Middle frontal gyrus (tissue), 1 donor: ENCODE measurements around the gene CYB561.

Experiments
- DNase-seq: peaks from one replicate; pipeline ENCODE4 v3.0.0-alpha.2; 2015; ENCODE audit warnings: low spot score; ENCODE audit errors: extremely low spot score

Gene CYB561

DNA sequence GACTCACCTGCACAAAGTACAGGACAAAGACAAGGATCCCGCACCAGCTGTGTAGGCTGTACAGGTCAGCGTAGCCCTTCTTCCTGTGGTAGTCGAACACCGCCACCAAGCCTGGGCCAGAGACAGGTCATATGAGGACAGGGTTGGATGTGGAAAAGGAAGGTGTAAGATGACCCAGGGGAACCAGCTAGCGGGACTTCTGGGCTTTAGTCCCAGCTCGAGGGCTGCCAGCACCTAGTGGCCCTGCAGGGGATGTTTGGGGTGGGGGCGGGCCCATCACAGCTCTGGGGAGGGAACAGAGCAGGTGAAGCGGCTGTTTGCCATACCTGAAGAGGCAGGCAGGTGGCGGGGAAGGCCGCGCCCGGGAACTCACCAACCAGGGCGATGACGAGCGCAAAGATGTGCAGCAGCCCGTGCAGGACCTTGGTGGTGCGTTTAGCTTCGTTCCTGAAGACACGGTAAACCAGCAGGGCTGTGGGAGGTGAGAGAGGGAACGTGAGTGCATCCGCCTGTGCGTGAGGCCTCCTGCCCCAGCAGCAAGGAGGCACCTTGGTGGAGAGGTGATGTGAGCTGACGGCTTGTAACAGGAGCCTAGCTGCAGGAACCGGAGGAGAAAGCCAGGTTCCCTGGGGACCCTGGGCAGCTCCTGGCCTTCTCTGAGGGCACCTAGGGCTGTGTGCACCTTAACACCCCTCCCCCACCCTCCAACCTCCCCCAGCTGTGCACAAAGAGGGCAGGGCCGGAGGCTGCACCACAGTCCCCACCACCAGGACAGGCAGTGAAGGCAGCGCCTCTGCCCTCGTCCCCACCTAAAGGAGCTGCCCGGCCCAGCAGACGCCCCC is 10.2 kb downstream of the CYB561 start:
- DNase-seq = no peak

GRCh38 chr17:63434951-63435571 is 11.0 kb downstream of the CYB561 start:
- peak; percentile 70 for DNase-seq

DNA sequence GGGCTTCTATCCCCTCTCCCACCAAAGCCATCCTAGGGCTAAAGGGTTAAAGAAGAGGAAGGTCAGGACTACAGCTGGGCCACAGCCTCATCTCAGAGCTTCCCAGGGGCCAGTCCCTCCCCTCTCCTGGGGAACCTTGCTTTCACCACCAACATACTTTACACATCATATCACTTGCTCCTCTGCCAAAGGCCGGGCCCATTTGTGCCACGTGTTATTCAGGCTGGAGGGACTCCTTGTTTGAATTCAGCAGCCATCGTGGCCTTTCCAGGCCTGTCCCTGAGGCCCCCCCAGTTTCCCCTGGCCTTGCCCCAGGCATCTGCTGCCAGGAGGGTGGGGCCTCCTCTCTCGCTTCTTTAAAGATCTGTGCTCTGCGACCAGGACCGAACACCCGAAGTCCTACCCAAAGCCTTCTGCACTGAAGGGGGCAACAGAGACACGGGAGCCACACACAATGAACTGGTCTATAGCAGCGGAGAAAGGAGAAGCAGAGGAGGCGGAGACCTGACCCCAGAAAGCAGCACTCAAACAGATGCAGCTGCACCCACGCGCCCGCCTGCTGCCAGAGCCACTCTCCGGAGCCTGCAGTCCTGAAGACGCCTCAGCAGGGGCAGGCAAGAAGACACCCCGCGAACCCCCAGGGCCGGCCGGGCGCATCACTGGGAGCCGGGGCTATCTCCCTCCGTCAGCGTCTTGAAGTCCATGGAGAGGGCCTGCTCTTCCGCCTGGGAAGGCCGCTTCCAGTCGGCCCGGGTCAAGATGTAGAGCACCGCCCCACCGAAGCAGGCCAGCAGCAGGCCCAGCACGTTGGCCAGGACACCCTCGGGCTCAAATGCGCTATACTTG is 12.1 kb downstream of the CYB561 start:
- no peak for DNase-seq

GRCh38 chr17:63431939-63432804 is 13.9 kb downstream of the CYB561 start:
- DNase-seq = no peak

DNA sequence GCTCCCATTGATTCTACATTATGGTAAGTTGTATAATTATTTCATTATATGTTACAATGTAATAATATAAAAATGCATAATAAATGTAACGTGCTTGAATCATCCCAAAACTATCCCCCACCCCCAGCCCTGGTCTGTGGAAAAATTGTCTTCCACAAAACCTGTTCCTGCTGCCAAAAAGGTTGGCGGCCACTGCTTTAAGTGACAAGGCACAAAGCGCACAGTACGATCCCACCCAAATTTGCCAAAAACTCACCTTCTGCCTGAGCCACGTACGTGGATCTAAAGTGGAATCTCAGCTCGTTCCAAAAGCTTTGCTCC is 14.5 kb downstream of the CYB561 start:
- DNase-seq = no peak

GRCh38 chr17:63430223-63430622 is 15.9 kb downstream of the CYB561 start:
- no peak for DNase-seq

- DNase-seq = no peak
Measured at GRCh38 chr17:63429766-63430165, 16.3 kb downstream of the CYB561 start.

- DNase-seq = no peak
Measured at GRCh38 chr17:63426917-63427308, 19.2 kb downstream of the CYB561 start.

GRCh38 chr17:63426041-63426916 is 19.8 kb downstream of the CYB561 start:
- DNase-seq = no peak

DNA sequence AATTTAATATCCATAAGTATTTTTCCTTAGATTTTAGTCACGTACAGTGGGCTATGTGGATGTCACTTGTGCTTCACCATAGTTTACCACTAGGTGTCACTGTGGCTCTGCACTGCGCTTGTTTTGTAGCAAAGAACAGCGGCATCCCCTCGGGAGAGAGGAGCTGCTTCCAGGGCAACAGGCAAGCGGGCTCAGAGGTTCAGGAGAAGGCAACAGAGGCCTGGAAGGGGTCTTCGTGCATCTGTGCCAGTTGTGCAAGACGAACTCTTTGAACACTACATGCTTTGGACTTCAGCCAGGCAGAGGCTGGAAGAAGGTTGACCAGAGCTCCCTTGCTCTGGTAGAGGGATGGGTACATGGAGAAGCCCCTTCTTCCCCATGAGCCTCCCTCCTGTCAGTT is 20.6 kb downstream of the CYB561 start:
- peak; percentile 73 for DNase-seq

DNA sequence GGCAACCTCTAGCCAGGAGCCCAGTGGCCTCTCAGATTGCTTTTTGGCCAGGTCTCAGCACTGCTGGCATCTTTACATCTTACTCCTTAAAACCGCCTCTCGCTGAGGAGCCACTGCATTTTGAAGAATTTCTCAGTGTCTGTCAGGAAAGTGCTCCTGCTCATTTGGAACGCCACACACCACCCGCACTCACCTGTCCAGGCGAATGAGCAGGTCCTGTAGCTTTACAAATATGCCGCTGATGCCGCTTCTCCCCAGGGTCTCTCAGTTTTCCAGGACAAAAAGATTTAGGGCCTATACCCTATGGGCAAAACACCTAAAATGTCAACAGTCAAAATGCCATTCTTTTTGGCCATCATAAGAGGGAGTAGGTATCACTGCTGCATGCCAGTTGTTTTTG is 22.1 kb downstream of the CYB561 start:
- no peak for DNase-seq

GRCh38 chr17:63423251-63423950 is 22.7 kb downstream of the CYB561 start:
- DNase-seq = no peak

DNA sequence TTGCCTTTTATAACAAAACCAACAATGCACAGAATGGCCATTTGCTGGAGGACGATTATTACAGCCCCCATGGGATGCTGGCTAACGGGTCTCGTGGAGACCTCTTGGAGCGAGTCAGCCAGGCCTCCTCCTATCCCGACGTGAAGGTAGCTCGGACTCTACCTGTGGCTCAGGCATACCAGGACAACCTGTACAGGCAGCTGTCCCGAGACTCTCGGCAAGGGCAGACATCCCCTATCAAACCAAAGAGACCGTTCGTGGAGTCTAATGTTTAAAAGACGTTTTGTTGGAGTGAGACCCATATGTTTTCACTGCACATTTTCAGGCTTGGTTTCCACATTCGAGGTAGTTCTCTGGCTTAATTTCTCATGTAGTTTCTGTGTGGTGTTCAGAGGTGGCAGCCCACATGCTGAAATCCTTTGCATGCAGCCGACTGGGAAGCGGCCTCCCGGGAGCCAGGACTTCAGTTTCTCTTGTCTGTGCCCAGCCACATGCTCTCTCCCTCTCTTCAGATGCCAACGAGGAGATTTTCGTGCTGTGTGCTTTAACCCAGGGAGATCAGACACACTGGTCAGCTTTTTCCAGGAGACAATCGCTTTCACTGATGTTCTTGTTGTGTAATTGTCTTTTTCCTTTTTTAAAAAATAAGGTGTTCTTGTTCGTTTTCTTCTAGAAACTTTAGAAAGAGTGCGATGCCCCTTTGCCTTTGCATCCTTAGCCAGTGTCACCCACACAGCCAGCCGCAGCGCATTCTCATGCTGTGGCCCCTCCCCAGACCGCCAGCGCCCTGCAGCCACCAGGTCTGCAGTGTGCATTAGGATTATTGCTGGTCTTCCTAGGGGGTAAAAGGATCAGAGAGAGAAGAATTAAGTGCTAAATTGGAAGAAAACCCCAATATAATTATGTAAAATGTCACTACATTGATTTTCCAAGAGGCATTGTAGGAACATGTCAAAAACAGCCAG is 24.1 kb downstream of the CYB561 start:
- DNase-seq = no peak

GRCh38 chr17:63420868-63421680 is 25.0 kb downstream of the CYB561 start:
- no peak for DNase-seq

DNA sequence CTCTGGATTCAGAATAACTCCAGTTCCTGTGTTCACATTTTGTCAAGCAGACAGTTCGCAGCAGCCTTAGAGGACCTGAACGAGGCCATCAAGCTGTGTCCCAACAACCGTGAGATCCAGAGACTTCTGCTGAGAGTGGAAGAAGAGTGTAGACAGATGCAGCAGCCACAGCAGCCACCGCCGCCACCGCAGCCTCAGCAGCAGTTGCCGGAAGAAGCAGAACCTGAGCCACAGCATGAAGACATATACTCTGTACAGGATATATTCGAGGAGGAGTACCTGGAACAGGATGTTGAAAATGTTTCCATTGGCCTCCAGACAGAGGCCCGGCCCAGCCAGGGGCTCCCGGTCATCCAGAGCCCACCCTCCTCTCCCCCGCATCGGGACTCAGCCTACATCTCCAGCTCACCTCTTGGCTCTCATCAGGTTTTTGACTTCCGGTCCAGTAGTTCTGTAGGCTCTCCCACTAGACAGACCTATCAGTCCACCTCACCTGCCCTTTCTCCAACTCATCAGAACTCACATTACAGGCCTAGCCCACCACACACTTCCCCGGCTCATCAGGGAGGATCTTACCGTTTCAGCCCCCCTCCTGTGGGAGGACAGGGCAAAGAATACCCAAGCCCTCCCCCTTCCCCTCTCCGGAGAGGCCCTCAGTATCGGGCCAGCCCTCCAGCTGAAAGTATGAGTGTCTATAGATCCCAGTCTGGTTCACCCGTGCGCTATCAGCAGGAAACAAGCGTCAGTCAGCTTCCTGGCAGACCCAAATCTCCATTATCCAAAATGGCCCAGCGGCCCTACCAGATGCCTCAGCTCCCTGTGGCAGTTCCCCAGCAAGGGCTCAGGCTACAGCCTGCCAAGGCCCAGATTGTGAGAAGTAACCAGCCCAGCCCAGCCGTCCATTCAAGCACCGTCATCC is 25.9 kb downstream of the CYB561 start:
- no peak for DNase-seq

- no peak for DNase-seq
Measured at GRCh38 chr17:63419398-63419797, 26.7 kb downstream of the CYB561 start.

DNA sequence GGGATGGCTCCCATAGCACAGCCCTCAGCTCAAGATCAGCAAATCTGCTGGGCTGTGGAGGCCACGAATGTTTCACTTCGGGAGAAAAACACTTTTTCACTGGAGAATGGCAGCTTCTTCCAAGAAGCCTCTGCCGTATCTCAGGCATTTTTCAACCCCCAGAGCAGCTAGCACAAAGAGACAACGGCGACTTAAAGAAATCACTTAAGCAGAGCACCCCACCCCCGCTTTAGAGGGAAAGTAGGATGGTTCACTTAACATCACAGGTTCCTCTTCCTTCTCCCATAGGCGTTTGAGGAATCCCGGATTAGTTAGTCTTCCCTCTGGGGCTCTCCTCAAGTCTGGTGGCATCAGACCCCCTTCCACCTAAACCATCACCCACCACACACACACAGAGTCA is 27.6 kb downstream of the CYB561 start:
- DNase-seq = no peak
